Right lobe of liver (tissue), 6 donors: Measurements from ENCODE around the gene PRKCB. TPM values are rescaled to one million over a fixed set of nuclear protein-coding genes. Genes with fewer than 3 reads are reported as not detected.
"Not testable (repeated sequence)": the region's sequence is repeated elsewhere in the genome, so short reads cannot be mapped to it uniquely, and the experiment has no call there.

Experiments
- ATAC-seq, 4 donors: fragments of 200-7000 bp; cut with Tn5 transposase; one replicate each; pipeline ENCODE4 v1.9.1; 2020; ENCODE audit warnings: mild to moderate bottlenecking in 4 of 4, moderate library complexity in 4 of 4
- DNase-seq, 3 donors: peaks; one replicate each; pipeline ENCODE4 v3.0.0-alpha.2; 2020
- H3K27ac ChIP-seq, 3 donors: fragments of 200-600 bp; one replicate each; pipeline ENCODE4 v1.8.0; 2022
- H3K27me3 ChIP-seq, 2 donors: fragments of 200-600 bp; one replicate each; pipeline ENCODE4 v1.8.0; 2022
- H3K36me3 ChIP-seq, 4 donors: fragments of 200-600 bp; sonication (generic) in 1 of 4; one replicate each; pipeline versions ENCODE4 v1.5.1 to v1.8.0; 2017 to 2022; ENCODE audit warnings: control low read depth in 1 of 4
- H3K4me1 ChIP-seq, 4 donors: fragments of 200-600 bp; sonication (generic) in 1 of 4; one replicate each; pipeline versions ENCODE4 v1.5.1 to v1.8.0; 2017 to 2022; ENCODE audit warnings: control low read depth in 1 of 4
- H3K4me3 ChIP-seq, 3 donors: fragments of 200-600 bp; one replicate each; pipeline ENCODE4 v1.8.0; 2022
- H3K9me3 ChIP-seq, 4 donors: fragments of 200-600 bp; sonication (generic) in 1 of 4; one replicate each; pipeline versions ENCODE4 v1.5.1 to v1.8.0; 2017 to 2022; ENCODE audit warnings: control low read depth in 1 of 4
- POLR2A ChIP-seq: fragments of 450-650 bp; IDR thresholded peaks from one replicate; pipeline ENCODE4 v1.6.1; 2017; ENCODE audit warnings: antibody characterized with exemption, mild to moderate bottlenecking
- WGBS: methylation state at CpG from one replicate; pipeline ENCODE4 v1.1.6; 2018; ENCODE audit warnings: low coverage, low lambda C conversion rate; ENCODE audit not compliant: insufficient coverage; ENCODE audit errors: missing lambda C conversion rate; 5-methylcytosine and 5-hydroxymethylcytosine counted together
- intact Hi-C, 2 donors: fragments of 100-400 bp; cut with DNase I; formaldehyde crosslinking; loops; one replicate each; pipeline versions ENCODE4 v1.11.2 to v1.14.1; 2022
- total RNA-seq, 6 experiments: library from RNA; depleted of rRNA in 2 of 6; stranded (reverse); fragments of >200 nt in 2 of 6; fragmentation: NEBNext Ultra II Directional in 3 of 6; extraction: Animal tissue kit (Norgen Biotek cat#: 25700) in 3 of 6; gene quantifications; one replicate each; pipeline versions ENCODE4 v1.1.0 to v1.2.4, GENCODE V29; 2016 to 2023
- TF ChIP-seq, protein P1 (sequence below), 4 donors: fragments of 200-600 bp in 3 of 4; fragments of 450-650 bp in 1 of 4; IDR thresholded peaks; one replicate each; pipeline versions ENCODE4 v1.5.1 to v1.8.0; 2016 to 2022; ENCODE audit warnings: antibody characterized with exemption in 4 of 4, mild to moderate bottlenecking in 2 of 4
- donor health status: DM: no; HTN: yes; CAD: no.
- donor health status: DM: no; HTN: no; CAD: no.
- donor health status: DM: no; HTN: no; CAD: no.
- donor health status: DM: no; HTN: yes; CAD: no.
- donor health status: DM: no; HTN: yes; CAD: no.

Gene PRKCB
- total RNA-seq, 6 experiments from 2014 or later, result 1.7 to 8.1 (median 3.5) TPM

DNA sequence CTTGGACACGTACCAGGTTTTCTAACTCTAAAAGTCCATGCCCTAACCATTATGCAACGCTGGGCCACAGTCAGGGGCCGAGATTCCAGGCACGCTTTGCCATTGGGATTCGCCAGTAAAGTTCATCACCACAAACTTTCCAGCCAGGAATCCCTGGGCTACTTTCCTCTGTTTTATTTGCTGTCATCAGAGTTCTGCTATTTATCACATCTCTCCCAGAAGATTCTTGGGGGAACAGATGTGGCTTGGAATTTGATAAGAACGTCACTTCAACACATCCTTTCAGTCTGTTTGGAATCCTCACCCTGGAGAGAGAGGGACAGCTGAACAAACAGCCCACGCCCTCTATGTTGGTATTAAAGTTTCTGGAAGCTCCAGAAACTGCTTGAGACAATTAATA, 310.7 kb downstream of the PRKCB start:
- ATAC-seq, result no peak

DNA sequence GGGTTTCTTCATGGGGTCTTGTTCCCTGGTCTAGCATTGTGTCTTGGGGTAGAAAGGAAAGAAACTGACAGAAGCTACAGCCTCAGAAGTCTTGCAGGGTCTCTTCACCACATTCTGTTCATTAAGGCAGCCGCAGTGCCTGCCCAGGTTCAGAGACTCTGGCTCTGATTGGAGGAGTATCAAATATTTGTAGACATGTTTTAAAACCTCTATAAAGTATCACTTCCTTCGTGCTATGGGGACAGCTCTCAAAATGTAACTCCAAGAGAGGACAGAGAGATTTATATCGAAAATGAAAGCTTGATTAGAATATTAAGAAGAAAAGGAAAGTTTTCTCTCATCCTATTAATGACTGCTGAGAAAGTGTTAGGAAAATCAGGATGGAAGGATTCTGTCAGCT, 313.3 kb downstream of the PRKCB start:
- Histone ChIP-seq H3K4me1 (no peaks in the 10 kb centered on the region), H3K4me3 (no peak overlapping the region), H3K27me3 (no peaks in the 10 kb centered on the region), H3K27ac (no peak overlapping the region), H3K9me3 (no peaks in the 10 kb centered on the region), H3K36me3 (no peaks in the 10 kb centered on the region)
- TF ChIP-seq POLR2A, result no peak
- TF ChIP-seq, protein P1, sequence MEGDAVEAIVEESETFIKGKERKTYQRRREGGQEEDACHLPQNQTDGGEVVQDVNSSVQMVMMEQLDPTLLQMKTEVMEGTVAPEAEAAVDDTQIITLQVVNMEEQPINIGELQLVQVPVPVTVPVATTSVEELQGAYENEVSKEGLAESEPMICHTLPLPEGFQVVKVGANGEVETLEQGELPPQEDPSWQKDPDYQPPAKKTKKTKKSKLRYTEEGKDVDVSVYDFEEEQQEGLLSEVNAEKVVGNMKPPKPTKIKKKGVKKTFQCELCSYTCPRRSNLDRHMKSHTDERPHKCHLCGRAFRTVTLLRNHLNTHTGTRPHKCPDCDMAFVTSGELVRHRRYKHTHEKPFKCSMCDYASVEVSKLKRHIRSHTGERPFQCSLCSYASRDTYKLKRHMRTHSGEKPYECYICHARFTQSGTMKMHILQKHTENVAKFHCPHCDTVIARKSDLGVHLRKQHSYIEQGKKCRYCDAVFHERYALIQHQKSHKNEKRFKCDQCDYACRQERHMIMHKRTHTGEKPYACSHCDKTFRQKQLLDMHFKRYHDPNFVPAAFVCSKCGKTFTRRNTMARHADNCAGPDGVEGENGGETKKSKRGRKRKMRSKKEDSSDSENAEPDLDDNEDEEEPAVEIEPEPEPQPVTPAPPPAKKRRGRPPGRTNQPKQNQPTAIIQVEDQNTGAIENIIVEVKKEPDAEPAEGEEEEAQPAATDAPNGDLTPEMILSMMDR (IDR thresholded peaks at IDR 0.05), result no peak
- WGBS, result 44% methylated on average over 3 of the region's 3 CpGs
- no peak for DNase-seq
- intact Hi-C loops, result no loop called here
- ATAC-seq, result no peak

More for the DNA sequence above, 310.7 kb downstream of the PRKCB start:
- TF ChIP-seq, protein P1 (IDR thresholded peaks at IDR 0.05), result no peak
- TF ChIP-seq POLR2A, result no peak
- Histone ChIP-seq H3K27ac (no peak overlapping the region), H3K9me3 (no peaks in the 10 kb centered on the region), H3K36me3 (no peaks in the 10 kb centered on the region), H3K27me3 (no peaks in the 10 kb centered on the region), H3K4me3 (no peak overlapping the region), H3K4me1 (no peaks in the 10 kb centered on the region)
- WGBS, result 47% methylated on average over 6 of the region's 7 CpGs
- intact Hi-C loops, result no loop called here
- no peak for DNase-seq

DNA sequence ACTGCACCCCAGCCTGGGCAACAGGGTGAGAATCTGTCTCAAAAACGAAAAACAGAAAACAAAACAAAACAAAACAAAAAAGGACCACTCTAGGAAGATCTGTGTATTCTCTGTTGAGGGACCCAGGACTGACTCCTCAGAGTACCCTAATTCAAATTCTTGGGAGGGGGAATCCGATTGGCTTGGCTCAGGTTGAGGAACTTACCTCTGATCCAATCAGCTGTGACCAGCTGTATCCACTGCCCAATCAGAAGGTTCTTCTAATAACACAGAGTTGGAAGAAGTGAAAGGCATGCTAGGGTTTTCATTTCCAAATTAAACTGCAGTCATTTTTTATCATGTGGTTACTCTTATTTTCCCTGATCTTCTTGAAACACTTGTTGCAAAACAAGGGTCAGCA, 314.5 kb downstream of the PRKCB start:
- intact Hi-C loops, result no loop called here

DNA sequence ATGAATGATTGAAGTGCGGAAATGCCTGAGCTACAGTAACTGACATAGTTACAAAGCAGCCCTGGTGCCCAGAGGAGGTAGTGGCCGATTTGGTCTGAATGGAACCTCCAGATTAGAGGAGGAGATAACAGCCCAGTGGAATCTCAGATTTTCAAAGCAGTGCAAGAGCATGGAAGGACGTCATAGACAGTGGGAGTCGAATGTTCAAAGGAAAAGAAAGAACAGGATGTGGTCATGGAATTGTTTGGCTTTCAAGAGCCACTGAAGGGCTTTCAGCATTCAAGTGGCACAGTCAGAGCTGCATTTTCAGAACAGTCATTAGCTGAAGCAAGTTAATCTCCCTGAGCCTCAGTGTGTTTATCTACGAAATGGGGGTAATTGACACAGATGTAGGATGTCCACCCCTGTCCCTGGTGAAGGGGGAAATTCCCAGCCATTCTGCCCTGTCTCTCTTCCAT, 315.7 kb downstream of the PRKCB start:
- Histone ChIP-seq H3K27ac (no peak overlapping the region), H3K27me3 (no peaks in the 10 kb centered on the region), H3K9me3 (no peaks in the 10 kb centered on the region), H3K36me3 (no peaks in the 10 kb centered on the region), H3K4me3 (no peak overlapping the region), H3K4me1 (no peaks in the 10 kb centered on the region)
- whole genome bisulfite sequencing, result 25% methylated on average over 5 of the region's 5 CpGs
- intact Hi-C loops, result no loop called here
- ATAC-seq (no peak), DNase-seq (no peak)
- TF ChIP-seq, protein P1 (IDR thresholded peaks at IDR 0.05), result no peak
- no peak for TF ChIP-seq POLR2A

More for the DNA sequence above, 314.5 kb downstream of the PRKCB start:
- no peaks in the 10 kb centered on the region for H3K27me3 ChIP-seq
- no peaks in the 10 kb centered on the region for H3K4me1 ChIP-seq
- no peaks in the 10 kb centered on the region for H3K36me3 ChIP-seq
- H3K4me3 ChIP-seq, result no peak overlapping the region
- no peaks in the 10 kb centered on the region for H3K9me3 ChIP-seq
- no peak overlapping the region for H3K27ac ChIP-seq
- ATAC-seq, result no peak
- no peak for DNase-seq
- whole genome bisulfite sequencing, result 58% methylated on average over 2 of the region's 2 CpGs
- no peak for TF ChIP-seq POLR2A
- TF ChIP-seq, protein P1 (IDR thresholded peaks at IDR 0.05), result no peak

DNA sequence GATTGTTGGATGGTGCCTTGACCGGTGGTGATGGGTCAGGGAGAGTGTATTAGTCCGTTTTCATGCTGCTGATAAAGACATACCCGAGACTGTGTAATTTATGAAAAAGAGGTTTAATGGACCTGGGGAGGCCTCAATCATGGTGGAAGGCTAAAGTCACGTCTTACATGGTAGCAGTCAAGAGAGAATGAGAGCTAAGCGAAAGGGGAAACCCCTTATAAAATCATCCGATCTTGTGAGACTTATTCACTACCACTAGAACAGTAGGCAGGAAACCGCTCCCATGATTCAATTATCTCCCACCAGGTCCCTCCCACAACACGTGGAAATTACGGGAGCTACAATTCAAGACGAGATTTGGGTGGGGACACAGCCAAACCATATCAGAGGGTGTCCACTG, 316.3 kb downstream of the PRKCB start:
- H3K27me3 ChIP-seq, intact Hi-C loops, ATAC-seq, DNase-seq, H3K9me3 ChIP-seq, H3K4me3 ChIP-seq, H3K36me3 ChIP-seq, H3K27ac ChIP-seq, H3K4me1 ChIP-seq: not testable (repeated sequence)
- 44% methylated on average over 7 of the region's 10 CpGs for WGBS
